TTC549 (cell line): ENCODE measurements around the gene KLHL8.
A peak's percentile ranks its signal among the peaks of the same experiment; 100 is the strongest.
"Not testable (repeated sequence)": the region's sequence is repeated elsewhere in the genome, so short reads cannot be mapped to it uniquely, and the experiment has no call there.

Experiments
- FAIRE-seq: peaks from 2 replicates; lab custom pipeline; 2012; peaks lifted over from hg19 to GRCh38; lab: Jason Lieb, UNC

KLHL8 gene

GRCh38 chr4:87171944-87172343 lies 48.5 kb downstream of the KLHL8 start:
- FAIRE-seq = no peak

GRCh38 chr4:87166296-87166854 lies 54.0 kb downstream of the KLHL8 start:
- FAIRE-seq = no peak

DNA sequence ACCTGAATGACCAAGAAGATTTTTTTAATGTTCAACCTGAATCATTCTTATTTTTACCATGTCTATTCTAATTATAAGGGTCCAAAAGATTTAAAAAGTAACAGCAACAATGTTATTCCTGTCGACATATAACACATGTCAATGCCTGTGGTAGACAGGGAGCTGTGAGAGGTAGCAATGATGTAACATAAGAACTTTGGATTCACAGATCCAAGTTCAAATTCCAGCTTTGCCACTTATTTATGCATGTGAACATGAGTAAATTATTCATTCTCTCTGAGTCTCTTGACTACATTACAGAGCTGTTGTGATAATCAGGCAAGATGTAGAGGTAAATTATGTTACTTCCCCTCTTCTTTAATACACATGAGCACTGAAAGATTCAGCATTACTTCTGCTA lies 54.5 kb downstream of the KLHL8 start:
- FAIRE-seq = no peak

- no peak for FAIRE-seq
Observed at GRCh38 chr4:87153078-87153870, 67.1 kb downstream of the KLHL8 start.

- no peak for FAIRE-seq
Observed at GRCh38 chr4:87152310-87153041, 67.9 kb downstream of the KLHL8 start.

DNA sequence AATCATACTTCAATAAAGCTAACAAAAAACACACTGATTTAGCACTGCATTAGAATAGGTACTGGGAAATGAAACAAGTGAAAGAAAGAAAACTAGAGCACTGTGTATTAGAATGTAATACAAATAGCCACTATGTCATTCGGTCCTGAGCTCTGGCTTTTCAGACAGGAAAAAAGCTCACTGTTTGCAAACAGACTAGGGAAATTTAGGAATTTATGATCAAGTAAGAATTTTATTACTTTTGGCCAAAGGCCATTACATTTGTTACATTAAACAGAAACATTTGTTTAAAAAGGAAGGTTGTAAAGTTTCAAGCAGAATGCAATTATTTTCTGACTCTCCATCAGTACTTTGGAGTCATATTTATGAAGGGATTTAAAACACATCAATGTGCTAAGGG lies 68.7 kb downstream of the KLHL8 start:
- no peak for FAIRE-seq

DNA sequence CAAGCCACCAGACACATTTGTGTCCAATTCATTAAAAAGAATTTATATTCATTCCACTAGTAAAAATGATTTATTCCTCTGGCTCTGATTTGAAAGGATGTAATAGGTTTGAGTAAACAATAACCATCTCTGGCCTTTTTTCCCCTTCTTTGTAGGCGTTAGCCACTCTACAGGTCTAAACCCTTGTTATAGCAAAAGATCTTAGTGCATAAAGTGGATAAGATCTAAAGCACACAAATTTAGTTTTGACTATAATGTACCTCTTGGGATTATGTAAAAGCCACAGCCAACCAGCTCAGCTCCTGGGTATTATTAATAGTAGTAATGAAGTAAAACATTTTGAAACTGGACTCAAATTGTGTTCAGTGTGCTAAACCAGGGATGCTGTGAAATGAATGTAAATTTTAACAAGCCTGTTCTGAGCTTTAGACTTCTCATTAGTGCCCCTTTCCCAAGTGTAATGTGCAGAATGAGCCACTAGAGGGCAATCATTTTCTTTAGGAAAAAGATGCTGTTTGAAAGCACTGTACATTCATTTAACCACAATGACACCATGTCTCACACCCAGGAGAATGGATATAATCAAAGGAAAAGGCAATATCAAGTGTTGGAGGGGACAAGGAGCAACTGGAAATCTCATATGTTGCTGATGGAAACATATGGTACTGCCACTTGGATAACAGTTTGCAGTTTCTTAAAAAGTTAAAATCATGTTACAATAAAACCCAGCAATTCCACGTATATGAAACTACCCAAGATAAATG lies 69.7 kb downstream of the KLHL8 start:
- FAIRE-seq = peak; percentile 83

DNA sequence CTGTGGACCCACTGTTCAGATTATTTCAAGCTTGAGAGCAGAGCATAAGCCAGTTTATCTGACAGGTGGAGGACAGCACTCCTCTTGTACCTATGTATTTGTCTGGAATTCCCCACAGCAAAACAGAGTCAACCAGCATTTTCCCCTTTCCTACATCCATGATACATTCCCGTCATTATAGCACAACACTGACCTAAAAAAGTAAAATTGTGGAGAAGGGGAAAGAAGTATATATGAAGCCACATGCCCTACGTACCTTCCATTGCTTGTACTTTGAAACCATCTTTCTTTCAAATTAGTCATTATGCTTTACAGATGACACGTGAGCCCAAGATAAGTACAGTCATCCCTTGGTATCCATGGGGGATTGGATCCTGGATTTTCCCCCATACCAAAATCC lies 73.3 kb downstream of the KLHL8 start:
- FAIRE-seq = no peak

DNA sequence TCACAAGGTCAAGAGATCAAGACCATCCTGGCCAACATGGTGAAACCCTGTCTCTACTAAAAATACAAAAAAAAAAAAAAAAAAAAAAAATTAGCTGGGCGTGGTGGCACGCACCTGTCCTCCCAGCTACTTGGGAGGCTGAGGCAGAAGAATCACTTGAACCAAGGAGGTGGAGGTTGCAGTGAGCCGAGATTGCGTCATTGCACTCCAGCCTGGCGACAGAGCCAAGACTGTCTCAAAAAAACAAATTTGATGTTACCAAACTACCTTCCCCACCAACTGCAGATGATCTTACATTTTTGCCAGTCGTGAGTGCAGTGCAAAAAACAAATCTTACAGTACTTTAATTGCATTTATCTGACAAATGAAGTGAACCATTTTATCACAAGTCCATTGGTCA lies 74.5 kb downstream of the KLHL8 start:
- not testable (repeated sequence) for FAIRE-seq

DNA sequence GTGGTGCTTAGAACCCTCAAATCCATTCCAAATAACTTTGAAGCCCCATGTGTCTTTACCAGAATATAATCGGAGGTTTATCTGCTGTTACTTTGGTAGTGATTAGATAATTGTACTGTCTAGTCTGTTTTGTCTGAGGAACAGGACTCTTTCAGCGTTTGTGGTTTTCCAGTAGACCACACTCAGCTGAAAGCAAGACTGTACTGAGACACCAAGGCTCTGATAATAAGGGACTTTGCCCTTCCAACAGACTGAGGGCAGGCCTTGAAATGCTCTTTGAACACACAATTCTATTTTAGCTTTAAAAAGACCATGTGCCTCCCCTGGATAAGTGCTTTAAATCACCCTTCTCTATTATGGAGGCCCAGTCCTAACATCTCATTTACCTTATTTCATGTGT lies 76.1 kb downstream of the KLHL8 start:
- no peak for FAIRE-seq

- no peak for FAIRE-seq
Observed at GRCh38 chr4:87141428-87141827, 79.0 kb downstream of the KLHL8 start.

DNA sequence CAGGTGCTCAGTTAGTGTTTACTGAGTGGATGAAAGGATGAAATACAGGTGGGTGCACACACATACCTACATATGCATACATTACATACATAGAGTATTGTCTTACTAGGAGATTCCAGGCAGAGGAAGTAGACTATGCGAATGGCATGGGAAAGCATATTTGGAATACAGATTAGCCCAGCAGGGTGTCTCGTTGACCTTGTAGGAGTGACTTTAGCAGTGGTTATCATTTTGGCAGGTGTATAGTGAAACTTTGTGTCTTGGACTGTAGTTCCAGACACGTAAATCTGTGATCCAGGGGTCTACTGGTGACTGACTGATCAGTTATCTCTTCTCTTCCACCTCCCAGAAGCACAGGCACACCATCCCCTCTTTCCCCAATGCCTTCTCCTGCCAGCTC lies 86.3 kb downstream of the KLHL8 start:
- FAIRE-seq = no peak

DNA sequence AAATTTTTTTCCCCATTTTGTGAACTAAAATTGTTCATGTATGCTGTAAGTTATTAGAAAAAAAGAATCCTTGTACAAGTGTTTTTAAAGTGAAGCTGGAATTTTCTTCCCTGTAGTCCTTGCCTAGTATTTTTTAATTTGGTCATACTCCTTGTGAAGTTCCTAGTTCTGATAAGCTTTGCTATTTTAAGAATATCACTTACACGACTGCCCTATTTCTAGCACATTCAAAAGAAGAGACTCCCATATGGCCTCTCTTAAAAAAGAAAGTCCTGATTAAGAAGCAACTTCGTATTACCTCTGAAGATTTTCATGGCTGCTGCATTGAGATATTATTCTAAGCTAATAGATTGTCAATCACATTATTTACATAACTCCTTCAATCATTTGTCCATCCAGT lies 87.2 kb downstream of the KLHL8 start:
- FAIRE-seq = no peak

- no peak for FAIRE-seq
Observed at GRCh38 chr4:87132035-87132434, 88.4 kb downstream of the KLHL8 start.

DNA sequence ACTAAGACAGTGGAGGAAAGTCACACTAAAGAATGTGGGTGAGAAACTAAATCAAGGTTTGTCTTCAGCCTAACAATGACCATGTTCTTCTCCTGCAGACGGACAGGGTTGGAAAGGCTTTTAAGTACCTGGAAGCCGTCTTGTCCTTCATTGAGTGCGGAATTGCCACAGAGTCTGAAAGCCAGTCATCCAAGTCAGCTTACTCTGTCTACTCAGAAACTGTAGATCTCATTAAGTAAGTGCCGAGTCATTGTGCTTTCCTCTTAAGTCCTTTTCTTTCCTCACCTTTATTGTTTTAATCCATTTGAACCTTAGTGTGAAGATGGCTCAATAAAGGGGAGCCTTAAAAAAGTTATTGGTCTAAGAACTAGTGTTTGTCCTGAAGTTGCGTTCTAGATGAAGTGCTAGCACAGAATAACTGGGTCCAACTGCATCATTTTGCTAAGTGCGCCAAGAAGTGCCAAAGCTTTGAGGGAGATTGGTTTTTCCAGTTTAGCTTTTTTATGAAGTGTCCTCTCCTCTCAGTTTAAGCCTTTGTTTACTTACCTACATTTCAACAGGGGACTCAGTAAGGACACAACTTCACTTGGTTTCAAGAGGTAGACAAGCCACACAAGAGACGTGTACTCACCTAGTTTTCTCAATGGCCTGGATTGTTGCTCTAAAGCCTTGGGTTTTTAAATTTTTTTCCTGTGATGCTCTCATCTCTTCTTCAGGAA lies 89.3 kb downstream of the KLHL8 start:
- no peak for FAIRE-seq

DNA sequence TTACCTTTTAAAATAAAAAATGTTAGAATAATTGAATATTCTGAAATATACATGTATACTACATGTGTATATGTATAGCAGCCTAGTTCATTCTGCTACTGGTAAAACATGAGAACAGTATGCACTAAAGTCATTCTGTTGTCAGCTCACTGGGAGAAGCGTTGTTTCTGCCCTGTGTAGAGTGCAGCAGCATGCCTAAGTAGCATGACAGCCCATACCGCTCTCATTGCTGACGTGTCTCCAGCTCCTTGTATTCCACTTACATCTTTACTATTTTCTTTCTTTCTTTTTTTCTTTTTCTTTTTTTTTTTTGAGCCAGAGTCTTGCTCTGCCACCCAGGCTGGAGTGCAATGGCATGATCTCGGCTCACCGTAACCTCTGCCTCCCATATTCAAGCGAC lies 90.7 kb downstream of the KLHL8 start:
- FAIRE-seq = no peak

DNA sequence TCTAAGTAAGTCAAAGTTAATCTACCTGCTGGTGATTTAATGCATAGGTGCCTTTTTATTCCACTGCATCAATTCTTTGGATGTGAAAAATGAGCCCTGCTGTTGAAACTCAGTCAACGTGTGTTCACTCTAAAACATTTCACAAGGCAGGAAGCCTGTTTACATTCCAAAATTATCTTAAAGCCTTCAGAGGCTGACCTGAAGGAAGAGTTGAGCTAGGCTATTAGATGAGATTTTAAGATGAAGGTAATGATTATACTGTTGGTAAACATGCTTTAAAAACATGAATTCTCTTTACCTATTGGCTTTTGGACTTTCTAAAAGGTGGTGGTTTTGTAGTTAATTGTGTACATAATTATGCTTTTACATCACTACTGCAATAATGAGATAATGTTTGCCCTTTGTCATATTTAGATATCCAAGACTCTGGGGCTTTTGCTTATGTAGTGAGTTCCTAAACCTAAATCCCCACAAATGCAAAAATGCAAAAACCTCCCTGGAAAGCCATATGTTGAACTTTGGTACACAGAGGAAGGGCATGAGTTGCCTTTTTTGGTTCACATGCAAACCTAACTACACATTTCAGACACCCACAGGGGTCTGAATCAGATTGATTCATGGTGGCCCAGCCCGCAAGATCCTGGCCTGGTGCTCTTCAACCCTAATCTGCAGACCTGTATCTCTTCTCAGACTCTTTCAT lies 92.3 kb downstream of the KLHL8 start:
- FAIRE-seq = no peak

DNA sequence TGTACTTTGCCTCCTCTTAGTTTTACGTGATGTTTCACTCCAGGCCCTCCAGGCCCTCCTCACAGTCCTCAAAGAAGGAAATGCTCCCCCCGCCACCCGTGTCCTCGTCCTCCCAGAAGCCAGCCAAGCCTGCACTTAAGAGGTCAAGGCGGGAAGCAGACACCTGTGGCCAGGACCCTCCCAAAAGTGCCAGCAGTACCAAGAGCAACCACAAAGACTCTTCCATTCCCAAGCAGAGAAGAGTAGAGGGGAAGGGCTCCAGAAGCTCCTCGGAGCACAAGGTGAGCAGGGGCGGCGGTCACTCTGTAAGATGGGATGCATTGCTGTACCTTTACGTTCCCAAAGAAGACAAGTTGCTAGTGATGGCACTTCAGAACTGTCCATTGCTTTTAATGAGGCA lies 94.4 kb downstream of the KLHL8 start:
- no peak for FAIRE-seq

- FAIRE-seq = no peak
Observed at GRCh38 chr4:87122252-87122651, 98.2 kb downstream of the KLHL8 start.

GRCh38 chr4:87121341-87122065 lies 98.9 kb downstream of the KLHL8 start:
- no peak for FAIRE-seq
